GM12801 (cell line): ENCODE data around the gene AMH.

Experiments used
- TF ChIP-seq, protein P1 (sequence below): IDR thresholded peaks from one replicate; pipeline ENCODE4 v1.5.1; 2011; ENCODE audit warnings: control low read depth; ENCODE audit not compliant: insufficient read length; ENCODE audit errors: extremely low read depth

Gene AMH

DNA sequence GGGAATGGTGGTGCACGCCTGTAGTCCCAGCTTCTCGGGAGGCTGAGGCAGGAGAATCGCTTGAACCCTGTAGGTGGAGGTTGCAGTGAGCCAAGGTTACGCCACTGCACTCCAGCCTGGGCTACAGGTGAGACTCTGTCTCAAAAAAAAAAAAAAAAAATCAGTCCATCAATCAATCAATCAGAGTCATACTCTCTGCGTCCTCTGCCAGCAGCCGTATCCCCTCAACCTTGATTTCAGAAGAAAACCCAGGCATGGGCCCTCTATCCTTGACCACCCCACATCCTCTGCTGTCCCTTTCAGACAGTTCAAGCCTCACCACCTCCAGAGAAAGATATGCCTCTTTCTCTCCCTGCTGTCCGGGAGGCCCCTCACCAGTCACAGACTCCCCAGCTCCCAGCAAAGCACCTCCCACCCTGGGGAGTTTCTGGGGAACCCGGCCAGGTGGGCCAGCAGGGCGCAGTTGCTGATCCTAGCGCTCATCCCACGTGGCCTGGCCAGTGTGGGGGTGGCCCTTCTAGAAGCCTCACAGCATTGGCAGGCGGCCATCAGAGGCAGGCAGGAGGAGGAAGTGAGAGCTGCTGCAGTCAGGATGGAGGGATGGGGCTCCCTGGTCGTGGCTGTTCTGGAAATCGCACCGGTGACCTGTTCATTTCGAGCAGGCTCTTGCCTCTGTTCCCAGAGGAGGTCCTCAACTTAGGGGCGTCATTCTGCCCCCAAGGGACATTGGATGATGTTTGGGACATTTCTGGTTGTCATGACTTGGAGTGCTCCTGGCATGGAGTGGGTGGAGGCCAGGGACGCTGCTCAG lies 17.3 kb downstream of the AMH start:
- TF ChIP-seq, protein P1, sequence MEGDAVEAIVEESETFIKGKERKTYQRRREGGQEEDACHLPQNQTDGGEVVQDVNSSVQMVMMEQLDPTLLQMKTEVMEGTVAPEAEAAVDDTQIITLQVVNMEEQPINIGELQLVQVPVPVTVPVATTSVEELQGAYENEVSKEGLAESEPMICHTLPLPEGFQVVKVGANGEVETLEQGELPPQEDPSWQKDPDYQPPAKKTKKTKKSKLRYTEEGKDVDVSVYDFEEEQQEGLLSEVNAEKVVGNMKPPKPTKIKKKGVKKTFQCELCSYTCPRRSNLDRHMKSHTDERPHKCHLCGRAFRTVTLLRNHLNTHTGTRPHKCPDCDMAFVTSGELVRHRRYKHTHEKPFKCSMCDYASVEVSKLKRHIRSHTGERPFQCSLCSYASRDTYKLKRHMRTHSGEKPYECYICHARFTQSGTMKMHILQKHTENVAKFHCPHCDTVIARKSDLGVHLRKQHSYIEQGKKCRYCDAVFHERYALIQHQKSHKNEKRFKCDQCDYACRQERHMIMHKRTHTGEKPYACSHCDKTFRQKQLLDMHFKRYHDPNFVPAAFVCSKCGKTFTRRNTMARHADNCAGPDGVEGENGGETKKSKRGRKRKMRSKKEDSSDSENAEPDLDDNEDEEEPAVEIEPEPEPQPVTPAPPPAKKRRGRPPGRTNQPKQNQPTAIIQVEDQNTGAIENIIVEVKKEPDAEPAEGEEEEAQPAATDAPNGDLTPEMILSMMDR = no peak

DNA sequence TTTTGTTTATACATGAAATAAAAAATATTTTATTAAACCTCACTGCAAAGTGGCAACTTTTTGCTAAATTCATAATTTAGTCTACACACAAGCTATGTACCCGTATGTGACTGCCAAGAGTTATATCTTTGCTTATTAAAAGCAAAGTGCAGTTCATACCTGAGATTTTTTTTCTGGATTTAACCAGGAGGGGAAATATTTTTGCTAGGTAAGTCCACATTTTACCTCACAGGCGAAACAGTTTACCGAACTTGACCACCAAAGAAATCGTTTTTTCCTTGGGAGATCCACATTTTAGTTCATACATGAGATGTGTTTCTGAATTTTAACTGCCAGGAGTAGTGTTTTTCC lies 19.3 kb downstream of the AMH start:
- TF ChIP-seq, protein P1 = no peak

DNA sequence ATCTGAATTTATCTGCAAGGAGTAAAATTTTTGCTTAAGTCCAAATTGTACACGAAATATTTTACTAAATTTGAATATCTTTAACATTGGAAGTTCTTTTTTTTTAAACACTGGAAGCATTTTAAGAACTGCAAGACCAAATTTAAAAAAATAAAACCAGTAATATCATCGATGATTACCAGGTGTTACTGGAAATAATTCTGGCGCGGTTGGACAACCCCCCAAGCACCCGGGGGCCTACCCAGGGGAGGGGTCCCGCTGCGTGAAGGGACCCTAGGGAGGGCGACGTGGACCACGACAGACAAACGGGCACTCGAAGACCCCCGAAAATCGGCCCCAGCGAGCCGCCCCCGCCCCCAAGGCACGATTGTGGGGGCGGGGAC lies 19.7 kb downstream of the AMH start:
- TF ChIP-seq, protein P1 = no peak

DNA sequence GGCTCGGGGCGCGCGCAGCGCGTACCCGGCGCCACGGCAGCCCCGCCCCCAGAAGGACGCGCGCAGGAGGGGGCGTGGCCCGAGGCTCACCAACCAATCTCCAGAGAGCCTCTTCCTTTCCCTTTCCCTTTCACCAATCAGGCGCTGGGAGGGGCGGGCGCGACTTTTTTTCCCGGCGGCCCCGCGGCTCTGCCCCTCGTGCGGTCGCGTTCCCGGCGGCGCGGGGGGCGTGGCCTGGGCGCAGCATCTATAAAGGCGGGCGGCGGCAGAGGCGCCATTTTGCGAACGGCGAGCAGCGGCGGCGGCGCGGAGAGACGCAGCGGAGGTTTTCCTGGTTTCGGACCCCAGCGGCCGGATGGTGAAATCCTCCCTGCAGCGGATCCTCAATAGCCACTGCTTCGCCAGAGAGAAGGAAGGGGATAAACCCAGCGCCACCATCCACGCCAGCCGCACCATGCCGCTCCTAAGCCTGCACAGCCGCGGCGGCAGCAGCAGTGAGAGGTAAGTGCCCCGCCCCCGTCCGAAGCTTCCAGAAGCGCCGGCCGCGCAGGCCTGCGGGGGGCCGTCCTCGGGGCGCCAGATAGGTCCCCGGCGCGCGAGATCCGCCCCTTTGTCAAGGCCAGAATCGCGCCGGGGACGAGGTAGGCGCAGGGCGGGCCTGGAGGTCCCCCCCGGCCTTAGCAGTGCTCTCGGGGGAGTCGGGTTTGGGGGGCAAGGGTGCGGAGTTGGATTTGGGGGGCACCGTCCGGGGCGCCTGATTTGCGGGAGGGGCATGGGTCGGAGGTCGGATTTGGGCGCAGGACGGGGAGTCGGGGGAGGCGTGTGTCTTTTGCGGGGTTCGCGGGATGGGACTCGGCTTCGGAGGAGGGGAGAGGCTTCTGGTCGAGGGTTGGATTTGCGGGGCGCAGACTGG lies 20.4 kb downstream of the AMH start:
- TF ChIP-seq, protein P1 = no peak

DNA sequence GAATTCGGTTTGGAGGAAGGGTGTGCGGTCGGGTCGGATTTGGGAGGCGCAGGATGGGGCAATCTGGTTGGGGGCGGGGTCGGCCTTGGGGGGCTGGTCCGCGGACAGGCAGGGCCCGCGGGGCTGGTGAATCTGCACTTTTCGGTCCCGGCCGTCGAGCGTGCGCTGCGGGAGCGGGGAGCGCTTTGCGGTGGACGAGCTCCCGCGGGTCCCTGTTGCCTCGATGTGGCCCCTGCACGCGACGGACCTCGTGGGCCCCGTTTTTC lies 21.0 kb downstream of the AMH start:
- TF ChIP-seq, protein P1 = no peak

DNA sequence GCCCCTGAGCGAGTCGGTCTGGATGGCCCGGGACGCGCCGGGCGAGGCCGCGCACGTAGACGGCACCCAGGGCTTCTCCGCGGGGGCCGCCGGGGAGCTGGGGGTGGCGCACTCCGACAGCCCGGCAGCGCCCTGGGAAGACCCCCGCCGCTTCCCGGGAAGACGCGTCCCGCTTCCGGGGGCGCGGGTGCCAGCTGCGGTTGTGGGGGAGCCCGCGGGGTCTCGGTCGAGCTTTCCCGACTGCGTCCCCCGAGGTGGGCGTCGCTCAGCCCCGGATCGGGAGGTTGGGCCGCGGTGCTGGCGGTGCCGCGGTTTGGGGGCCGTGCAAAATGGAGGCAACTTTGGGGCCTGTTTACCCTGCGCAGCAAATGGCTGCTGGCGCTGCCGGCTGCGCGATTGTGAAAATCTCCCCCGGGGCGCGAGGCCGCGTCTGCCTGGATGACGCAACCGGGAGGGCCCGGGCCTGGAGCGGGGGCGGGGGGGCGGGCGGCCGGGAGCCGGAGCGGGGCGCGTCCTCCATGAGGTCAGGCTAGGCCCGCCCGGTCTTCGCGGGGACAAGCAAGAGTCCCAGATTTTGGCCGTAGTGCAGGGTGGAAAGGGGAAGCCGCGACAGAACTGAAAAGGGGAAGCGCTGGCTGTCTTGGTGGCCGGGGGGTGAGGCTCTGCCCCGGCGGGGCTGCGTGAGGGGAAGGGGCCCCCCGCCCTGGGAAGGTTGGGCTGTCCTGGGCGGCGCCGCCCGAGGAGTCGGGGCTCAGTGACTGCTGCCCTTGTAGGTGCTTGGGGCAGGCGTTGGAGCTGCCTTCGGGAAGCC lies 21.5 kb downstream of the AMH start:
- TF ChIP-seq, protein P1 = no peak

DNA sequence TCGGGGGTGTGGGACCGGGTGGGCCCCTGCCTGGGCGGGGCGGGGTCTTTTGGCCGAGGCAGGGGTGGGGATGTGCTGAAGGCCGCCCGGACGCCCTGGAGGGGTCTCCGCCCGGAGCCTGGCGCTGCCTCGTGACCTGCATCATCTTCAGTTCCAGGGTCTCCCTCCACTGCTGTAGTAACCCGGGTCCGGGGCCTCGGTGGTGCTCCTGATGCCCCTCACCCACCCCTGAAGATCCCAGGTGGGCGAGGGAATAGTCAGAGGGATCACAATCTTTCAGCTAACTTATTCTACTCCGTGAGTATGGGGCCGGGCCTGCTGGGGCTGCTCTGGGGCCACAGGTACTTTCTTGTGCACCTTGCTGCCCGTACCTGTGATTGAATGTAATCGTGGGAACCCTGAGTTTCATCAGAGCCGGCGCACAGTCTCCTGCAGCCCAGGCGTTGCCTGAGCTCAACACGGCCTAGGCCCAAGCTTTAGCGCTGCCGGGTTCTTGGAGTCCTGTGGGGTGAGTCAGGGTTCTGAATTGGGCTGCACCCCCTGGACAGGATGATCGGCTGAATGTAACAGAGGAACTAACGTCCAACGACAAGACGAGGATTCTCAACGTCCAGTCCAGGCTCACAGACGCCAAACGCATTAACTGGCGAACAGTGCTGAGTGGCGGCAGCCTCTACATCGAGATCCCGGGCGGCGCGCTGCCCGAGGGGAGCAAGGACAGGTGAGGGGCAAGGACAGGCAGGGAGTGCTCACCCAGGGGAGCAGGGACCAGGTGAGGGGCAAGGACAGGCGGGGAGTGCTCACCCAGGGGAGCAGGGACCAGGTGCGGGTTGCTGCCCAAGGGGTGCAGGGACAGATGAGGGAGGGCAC lies 22.3 kb downstream of the AMH start:
- TF ChIP-seq, protein P1 = no peak
